COLO668 (cell line): ENCODE data around the gene C16orf74.
A peak's percentile ranks its signal among the peaks of the same experiment; 100 is the strongest.

ENCODE experiments used
- DNase-seq: peaks from one replicate; lab custom pipeline; 2025; ENCODE audit not compliant: unreplicated experiment; lab: John Stamatoyannopoulos, UW

The C16orf74 gene

DNA sequence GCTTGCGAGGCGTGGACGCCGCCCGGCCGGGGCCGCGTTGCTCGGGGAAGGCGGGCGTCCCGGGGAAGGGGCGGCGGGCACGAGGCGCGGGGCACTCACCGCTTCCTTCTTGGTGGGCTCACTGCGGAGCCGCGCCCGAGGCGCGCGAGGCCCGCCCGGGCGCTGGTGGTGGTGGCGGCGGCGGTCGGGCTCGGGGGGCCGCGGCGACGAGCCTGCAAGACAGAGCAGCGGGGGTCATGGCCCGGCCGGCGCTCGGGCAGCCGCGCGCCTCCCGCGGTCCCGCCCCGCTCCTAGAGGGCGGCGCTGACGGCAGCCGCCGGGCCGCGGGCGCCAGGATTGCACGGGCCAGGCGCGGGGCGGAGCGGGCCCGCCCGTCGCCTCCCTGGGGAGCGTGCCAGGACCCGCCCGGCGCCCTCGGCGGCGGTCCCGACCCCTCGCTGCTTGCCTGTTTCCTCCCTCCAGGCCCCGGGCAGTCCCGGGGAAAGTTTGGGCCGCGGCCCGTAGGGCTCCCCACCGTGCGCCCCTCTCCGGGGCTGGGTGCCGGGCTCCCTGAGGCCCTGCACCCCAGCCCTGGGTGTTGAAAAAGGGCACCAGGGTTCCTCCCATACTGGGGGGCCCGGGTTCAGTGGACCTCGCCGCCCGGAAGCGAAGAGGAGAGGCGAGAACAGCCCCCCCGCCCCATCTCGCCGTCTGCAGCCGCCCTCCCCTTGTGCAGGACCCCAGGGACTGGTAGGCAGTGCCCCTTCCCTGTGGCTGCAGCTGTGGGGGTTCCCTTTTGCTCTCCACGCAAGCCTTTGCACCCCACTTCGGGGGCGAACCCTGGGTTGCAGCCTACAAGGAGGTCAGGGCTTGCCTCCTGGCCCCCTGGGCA is at the start of gene C16orf74:
Gene C16orf74, minus strand, starts transcription at position 270 of the 871 bp plus-strand sequence. CDS start 15,879 bp downstream, outside the sequence.
- DNase-seq = peak; percentile 53

DNA sequence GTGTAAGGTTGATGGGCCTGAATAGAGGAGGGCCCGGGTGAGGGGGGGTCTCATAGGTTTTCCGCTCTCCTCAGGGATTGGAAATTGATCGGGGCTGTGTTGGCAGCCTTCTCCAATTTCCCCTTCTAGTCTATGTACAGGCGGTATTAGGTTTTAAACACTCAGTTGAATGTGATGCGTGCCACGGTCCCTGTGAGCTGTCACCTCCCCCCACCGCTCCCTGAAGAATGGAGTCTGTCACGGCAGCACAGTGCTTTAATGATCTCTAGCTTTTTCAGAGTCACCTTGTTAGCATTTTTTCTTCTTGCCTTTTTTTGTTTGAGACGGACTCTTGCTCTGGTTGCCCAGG is 49.4 kb upstream of the C16orf74 start:
- DNase-seq = peak; percentile 56

DNA sequence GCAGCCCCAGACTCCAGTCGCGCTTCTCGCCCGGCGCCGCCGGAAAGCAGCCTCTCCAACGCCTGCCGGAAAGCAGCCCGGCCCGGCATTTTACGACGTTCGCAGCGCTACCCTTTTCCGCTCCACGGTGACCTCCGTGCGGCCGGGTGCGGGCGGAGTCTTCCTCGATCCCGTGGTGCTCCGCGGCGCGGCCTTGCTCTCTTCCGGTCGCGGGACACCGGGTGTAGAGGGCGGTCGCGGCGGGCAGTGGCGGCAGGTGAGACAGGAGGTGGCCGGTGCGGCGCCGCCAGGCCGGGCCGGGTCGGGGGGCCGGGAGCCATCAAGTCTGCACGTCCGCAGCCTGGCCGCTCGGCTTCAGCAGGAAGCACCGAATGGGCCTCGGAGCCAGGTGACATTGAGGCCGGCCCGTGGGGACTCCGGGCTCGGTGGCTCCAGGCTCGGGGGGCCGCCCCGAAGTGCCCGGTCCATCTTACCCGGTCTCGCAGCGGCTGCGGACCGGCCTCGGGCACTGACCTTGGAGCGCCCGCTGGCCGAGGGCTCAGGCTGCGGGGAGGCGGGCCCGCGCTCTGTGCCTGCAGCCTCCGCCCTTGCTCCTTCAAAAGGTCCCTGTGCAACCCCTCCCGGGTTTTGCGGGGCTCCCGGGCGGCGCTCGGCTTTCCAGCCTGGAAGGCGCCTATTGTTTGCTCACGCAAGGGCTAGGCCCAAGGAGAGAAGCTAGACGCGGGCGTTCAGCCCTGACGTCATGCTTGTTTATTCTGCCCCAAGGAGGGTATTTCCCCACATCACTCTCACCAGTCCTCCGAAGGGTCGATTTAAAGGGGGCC is 48.8 kb upstream of the C16orf74 start, which contains the start of the genes COX4I1 and EMC8:
Gene COX4I1, plus strand, starts transcription at position 199 of the 824 bp plus-strand sequence. CDS start 1,511 bp downstream, outside the sequence.
Gene EMC8, minus strand, starts transcription at position 48 of the 824 bp plus-strand sequence. CDS start 249 bp downstream, outside the sequence.
- peak; percentile 97 for DNase-seq

DNA sequence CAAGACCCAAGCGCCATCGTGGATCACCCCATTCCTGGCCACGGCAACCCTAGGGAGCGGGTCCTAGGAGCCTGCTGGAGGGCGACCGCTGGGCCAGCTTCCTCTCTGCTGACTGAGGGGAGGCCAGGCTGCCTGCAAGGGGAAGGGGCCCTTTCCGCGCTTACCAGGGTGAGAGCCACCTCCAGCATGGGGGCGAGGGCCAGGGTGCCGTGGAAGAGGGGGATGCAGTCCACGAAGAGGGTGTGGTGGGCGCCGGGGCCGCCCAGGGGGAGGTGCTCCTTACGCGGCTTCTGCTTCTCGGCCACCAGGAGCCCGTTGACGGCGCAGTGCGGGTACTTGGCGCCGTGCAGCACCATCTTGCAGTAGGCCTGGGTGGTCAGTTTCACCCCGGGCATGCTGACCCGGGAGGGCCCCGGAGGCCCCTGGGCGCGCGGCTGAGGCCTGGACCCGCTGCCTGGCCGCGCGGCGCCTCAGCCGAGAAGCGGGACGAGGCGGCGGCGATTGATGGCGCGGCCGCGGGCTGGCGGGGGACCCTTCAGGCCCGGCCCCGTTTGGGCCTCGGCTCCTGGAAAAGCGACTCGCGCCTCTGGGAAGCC is 48.1 kb upstream of the C16orf74 start:
- DNase-seq = peak; percentile 50

DNA sequence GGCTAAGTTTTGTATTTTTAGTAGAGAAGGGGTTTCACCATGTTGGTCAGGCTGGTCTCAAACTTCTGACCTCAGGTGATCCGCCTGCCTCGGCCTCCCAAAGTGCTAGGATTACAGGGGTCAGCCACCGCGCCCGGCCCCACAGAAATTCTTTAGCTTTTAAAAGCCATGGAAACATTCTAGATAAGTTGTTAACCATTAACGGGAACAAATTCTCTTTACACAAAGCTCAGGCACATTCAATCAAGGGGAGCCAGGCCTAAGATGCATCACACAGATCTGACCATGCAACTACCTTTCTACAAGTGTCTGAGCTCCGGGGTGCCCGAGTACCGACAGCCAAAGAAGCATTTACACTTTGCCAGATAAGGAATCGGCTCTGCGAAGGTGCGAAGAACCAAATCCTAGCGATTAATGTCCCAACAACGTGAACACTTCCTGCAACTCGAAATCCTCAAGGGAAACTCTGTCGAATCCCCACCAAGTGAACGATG is 47.4 kb upstream of the C16orf74 start:
- no peak for DNase-seq

DNA sequence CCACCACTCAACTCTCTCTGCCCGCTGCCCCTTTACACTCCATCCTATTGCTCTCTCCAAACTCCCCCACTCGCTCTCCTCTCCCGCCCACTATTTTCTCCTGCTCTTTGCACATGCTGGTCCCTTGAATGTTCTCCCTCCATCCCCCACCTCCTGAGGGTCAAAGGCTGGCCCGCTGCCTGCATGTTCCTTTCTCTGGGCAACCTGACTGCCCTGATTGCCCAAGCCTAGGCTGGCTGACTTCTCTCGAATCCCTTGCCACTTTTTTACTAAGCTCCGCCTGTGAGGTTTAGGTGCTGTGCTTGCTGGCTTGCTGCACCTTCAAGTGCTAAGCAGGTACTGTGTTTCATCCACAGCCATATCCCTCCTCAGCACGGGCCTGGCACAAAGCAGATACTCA is 45.7 kb upstream of the C16orf74 start:
- no peak for DNase-seq

DNA sequence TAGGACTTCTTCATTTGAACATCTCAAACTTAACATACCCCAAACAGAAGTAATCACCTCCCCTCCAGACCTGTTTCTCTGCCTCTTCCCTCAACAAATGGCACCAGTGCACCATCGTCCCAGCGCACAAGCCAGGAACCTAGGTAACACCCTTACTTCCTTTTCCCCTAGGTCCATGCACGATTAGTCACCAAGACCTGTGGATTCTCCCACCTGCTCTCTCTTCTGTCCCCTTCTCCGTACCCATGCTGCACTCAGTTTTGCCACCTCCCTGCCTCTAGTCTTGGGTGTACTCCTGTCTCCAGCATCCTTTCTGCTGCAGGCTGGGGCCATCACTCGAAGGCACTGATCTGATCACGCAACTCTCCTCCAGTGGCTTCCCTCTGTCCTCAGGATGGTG is 45.3 kb upstream of the C16orf74 start:
- no peak for DNase-seq

DNA sequence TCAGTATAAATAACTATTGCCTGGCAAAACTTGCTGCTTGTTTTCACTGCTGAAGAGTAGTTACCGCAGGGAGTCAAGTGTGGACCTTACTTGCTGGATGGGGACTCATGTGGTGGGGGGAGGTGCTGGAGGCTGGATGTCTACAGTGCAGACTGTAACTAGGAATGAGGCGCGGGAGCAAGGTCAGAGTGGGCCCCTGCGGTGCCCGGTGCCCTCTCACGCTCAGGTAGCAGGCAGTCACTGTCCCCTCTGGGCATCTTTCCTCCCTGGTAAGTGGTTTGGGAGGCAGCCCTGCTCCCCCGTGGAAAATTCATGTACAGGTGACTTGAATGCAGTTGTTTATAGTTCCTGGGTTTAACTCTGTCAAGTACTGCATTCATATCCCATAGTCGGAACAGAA is 43.8 kb upstream of the C16orf74 start:
- DNase-seq = no peak

DNA sequence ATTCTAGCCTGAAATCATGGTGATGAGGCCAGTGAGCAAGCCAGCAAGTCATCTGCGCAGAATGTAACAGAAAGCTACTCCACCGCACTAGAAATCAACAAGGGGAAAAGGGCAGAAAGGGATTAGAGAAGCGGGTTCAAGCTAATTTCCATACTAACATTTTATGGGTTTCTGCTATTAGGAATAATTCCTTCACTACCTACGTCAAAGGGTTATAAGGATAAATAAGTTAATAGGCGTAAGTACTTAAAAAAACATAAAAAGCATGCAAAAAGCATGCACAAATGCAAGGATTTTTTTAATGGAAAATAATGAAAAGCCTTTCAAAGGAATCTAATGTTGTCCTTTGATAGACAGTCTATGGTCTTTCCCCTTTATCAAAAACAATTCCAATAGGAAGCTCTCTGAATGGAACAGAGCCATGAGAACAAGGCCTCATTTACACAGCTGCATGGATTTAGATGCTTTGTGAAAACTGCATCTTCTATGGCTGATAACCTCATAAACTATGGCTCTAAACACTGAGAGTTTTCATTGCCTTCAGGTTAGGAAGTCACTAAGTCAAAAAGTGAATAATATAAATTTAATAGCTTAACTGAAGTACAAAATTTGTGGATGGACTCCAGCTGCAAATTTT is 42.9 kb upstream of the C16orf74 start:
- no peak for DNase-seq

DNA sequence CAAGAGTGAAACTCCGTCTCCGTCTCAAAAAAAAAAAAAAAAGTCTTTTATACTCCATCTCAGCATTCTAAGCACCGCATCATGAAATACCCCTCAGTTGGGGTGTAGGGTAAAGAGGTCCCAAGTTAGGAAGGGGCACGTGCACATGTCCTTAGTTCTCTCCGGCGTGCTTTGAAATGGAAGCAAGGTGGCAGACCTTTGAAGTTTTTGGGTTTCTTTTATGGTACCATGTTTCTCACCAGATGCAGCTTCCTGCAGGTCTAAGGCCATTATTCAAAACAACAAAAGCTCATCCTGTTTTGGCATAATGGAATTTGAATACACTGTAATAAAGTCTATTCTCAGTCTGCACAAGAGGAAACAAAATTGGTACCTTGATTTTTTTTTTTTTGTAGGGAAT is 38.9 kb upstream of the C16orf74 start:
- no peak for DNase-seq

DNA sequence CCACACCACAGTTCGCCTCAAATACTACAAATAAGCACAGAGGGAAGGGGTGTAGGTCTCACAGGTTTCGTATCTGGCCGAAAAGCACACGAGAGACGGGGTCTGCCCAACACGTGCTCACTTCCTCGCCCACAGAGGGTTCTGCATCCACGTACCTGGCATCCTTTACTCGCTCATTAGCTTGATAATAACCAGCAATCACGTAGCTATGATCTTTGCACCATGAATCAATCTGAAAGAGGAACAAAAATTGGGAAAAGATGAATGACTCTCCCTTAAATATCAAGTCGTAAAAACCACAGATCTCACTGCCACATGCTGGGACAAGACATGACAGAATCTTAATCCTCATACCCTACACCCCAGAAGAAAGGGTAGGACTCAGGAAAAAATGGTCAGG is 37.9 kb upstream of the C16orf74 start:
- no peak for DNase-seq

DNA sequence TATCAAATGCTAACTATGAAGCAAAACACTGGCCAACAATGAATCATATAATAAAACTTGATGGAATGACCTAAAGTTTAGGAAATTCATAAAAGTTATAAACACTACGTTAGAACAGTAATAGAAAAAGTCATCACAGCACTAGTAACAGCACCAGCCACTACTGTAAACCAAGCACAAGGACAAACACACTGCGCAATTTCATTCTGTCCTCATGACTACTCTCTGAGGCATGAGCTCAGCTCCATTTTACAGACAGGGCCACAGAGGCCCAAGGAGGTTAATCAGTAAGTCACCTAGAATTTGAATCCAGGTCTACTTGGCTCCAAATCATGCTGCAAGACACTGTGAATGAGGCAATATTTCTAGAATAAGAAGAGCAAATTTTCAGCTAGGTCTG is 35.0 kb upstream of the C16orf74 start:
- no peak for DNase-seq

DNA sequence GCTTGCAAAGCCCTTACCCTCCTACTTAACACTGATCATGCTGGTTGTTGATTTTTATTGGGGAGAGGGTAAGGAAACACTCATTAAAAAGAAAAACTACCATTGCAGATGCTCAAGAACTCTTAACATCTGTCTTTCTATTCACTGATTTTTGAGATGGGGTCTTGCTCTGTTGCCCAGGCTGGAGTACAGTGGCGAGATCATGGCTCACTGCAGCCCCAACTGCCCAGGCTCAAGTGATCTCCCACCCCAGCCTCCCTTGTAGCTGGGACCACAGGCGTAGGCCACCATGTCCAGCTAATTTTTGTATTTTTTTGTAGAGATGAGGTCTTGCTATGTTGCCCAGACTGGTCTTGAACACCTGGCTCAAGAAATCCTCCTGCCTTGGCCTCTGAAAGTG is 33.9 kb upstream of the C16orf74 start:
- no peak for DNase-seq

DNA sequence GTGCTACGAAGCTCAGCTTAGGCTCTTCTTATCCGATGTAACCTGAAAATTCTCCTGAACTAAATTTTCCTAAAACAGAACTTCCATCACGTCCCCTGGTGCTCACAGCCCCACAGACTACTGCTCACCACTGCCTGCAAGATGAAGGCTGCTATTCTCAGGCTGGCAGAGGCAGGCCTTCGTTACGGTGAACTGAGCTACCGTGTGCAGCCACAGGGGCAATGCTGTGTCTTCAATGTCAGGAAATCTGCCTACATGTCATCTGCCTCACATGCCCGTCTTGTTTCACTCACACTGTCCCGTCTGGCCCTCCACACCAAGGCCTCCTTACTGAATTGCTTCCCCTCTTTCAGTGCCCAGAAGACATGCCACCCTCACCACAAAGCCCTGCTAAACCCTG is 32.5 kb upstream of the C16orf74 start:
- no peak for DNase-seq

DNA sequence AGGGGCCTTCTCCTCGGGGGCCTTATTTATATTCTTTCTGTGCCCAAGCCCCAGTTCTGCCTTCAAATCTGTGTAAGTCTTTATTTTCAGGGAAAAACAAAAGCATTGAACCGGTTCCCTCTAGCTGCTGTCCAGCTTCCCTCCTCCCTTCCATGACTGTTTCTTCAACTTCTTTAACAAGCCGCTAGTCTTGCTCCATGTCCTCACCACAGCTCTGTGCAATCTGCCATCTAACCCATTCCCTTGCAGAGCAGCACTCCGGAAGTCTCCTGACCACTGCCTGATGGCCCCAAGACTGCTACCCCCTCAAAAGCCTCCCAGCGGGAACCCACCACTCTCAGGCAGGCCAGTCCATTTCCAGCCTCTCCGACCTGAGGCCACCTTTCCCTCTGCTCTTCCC is 31.6 kb upstream of the C16orf74 start:
- no peak for DNase-seq

DNA sequence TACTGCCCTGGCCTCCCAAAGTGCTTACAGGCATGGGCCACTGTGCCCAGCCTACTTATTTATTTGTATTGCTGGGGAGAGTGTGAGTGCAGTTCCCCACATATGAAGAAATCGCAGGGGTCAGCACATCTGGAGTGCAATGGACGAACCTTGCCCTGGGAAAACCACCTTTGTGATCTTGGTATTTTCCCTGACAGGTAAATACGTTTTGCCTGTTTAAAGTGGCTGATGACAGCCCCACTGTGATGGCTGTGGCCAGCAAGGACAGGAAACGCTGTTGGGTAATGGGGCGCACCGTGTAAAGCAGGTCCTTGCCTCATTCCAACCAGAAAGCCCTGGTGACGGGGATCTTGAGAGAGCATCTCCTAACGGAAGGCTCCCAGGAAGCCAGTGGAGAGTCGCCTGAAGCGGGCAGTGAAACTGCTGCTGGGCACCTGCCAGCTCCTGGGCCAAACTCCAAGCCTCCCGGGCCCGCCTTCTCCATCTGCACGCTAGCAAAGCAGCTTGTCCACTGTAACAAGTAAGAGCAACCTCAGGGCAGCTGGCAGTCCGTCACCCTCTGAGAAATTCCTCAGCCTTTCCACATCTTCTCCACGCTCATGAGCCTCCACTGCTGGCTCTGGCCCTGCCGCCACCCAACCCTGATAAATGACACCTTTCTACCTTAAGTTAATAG is 30.9 kb upstream of the C16orf74 start:
- no peak for DNase-seq

DNA sequence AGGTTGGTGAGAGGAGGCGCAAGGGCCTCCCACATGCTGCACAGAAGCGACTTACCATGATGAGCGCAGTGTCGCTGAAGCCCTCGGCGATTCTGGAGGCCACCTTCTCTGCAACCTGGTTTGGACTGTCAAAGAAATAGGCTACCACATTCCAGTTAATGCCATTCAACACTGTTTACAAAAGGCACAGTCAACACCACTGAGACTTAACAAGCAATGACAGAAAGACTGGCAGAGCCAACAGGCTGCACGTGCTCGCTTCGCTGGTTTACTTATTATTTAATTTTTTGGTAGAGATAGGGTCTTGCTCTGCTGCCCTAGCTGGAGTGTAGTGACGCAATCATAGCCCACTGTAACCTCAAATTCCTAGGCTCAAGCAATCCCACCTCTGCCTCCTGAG is 30.3 kb upstream of the C16orf74 start:
- DNase-seq = no peak

DNA sequence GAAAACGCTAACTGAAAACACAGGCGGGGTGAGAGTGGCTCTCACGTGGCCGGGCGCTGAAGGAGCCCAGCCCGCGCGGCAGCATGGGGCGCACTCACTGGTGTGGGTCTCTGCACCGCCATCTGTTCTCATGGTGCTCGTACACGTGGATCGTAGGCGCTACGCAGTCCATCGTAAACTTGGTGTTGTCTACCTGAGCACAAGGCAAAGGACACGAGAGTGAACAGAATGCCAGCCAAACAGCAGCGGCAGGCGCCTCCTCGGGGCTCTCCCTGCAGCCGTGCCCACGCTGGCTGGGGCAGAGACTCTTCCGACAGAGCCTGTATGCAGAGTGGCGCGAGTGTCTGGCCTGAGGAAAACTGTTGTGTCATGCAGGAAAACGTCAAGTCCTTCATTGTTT is 29.4 kb upstream of the C16orf74 start:
- DNase-seq = no peak

DNA sequence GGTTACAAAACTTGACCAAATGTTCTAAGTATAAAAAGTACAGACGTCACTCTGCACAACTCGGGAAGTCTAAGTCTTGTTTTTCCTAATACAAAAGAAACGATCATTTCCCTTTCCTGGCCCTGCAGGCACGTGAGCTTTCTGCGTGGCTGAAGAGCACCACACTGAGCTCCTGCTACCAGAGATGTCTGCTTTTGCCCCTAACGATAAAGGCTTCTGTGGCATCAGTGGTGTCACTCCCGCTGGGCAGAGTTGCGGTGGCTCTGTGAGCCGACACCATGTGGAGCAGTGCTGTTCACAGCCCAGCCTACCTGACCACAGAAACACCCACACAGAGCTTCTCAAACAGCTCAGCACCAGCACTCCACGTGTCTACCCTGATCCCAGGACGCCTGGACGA is 28.0 kb upstream of the C16orf74 start:
- no peak for DNase-seq

DNA sequence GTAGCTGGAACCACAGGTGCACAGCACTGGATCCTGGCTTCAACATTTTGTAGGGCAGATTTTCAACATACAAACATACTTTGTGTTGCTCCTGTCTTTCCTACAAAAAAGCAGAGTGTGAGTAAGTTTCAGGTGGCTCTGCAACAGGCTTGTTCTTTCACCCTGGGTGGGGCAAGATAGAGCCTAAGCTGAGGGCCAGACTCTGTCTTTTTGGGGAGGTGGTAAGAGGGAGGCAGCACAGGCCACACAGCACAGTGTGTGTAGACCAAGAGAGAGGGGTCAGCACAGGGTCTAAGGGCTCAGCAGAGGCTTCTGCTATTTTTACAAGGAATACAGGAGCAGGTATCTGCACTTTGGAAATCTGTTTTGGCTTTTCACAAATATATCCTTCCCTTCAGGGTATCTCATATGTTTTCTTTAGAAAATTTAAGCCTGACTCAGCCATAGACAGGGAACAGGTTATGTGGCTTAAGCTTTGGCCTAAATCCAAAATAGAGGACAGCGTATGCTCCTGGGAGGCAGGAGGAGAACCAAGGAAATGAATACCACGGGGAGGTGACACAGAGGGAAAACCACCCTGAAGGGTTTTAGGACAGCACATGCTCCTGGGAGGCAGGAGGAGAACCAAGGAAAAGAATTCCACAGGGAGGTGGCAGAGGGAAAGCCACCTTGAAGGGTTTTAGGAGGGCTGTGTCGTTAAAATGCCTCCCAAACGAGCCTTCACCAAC is 26.9 kb upstream of the C16orf74 start:
- no peak for DNase-seq
